NT2/D1 (cell line): ENCODE results near the gene PDPK1.

Experiments
- YY1 ChIP-seq: IDR thresholded peaks from 2 replicates; pipeline ENCODE4 v1.6.1; 2011; ENCODE audit not compliant: insufficient read length, insufficient read depth
- ZNF274 ChIP-seq: IDR thresholded peaks from 2 replicates; pipeline ENCODE4 v1.6.1; 2011; ENCODE audit warnings: mild to moderate bottlenecking, low read depth, low read length

DNA sequence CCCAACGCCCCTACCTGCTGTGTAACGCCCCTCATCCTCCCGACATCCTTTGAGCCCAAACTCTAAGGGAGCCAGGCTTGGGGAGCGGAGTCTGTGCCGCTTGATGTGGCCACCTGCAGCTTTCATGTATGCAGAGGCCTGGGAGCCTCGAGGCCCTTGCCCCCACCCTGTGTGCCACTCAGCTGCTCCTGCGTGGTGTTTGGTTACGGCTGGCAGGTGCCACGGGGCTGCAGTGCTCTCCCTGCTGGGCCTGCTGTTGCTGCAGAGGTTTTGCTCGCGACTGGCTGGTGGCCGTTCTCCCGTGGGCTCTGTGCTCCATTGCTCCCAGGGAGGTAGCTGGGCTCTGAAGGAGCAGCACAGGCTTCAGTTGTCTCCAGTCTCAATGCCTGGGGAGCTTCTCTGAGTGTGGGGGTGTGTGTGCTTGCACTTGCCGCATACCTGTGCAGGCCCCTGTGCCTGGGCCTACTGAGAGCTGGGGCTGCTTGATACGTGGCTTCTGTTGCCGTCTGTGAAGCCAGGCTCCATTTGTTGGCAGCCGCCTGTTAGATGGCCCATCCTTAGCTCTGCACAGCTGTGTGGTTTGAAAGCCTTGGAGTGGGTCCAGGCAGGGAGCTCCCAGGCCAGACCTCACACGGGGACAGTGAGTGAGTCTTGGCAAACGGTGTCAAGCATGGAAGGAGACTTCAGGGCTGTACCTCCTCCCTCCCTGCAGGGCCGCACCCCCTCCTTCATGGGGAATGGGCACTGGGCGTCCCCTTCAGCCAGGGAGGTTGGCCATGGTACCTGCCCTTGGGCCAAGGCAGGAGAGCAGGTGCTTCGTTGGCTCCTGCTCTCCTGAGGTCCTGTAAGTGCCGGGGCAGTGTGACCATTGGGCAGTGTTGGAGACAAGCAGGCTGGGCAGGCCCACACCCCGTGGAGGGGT is 47.2 kb downstream of the PDPK1 start:
- no peak for TF ChIP-seq YY1
- TF ChIP-seq ZNF274 = no peak
